K562 (cell line): ENCODE data around the gene RBFOX1. TPM values are rescaled to one million over a fixed set of nuclear protein-coding genes. Genes with fewer than 3 reads are reported as not detected.

Source experiments
- ATAC-seq: fragments of 200-7000 bp; cut with Tn5 transposase; 3 replicates; pipeline ENCODE4 v1.9.1; 2020; ENCODE audit warnings: moderate library complexity
- BruUV-seq: library from RNA; stranded (reverse); fragments of 400-500 nt; replicated peaks from 2 replicates; lab custom pipeline; 2021; lab: Mats Ljungman, UMichigan
- CTCF ChIA-PET: fragments of 300-600 bp; formaldehyde crosslinking; extraction: SDS; loops from one replicate; lab custom pipeline; 2021; ENCODE audit warnings: low intra/inter-chr PET ratio; lab: Yijun Ruan, JAX
- POLR2A ChIA-PET: fragments of 300-600, 350-650 bp; sonication (Branson Sonifier 250); formaldehyde crosslinking; extraction: SDS; loops from one replicate; lab custom pipeline; 2021; ENCODE audit warnings: antibody characterized with exemption, inconsistent platforms; lab: Yijun Ruan, JAX
- DNase-seq, 4 experiments: peaks; one replicate each; pipeline versions ENCODE4 v3.0.0 to v3.0.0-alpha.2; 2011 to 2018; ENCODE audit warnings: low spot score in 3 of 4, mixed read lengths in 3 of 4; ENCODE audit errors: extremely low read depth in 1 of 4
- FAIRE-seq: peaks from 2 replicates; lab custom pipeline; 2011; peaks lifted over from hg19 to GRCh38; lab: Jason Lieb, UNC
- H2AFZ ChIP-seq: 2 replicates; pipeline ENCODE4 v1.6.0; 2011; ENCODE audit warnings: low read depth, low read length, control low read depth, inconsistent platforms
- H3K27ac ChIP-seq: fragments of 200-600 bp; 3 replicates; pipeline ENCODE4 v1.8.0; 2011; ENCODE audit warnings: low read depth, mild to moderate bottlenecking, control low read depth, inconsistent platforms, low read length, moderate library complexity, mixed read lengths; ENCODE audit errors: extremely low read depth
- H3K27me3 ChIP-seq, 2 experiments: fragments of 300-600 bp in 1 of 2; 2 replicates in 1 of 2; 3 replicates in 1 of 2; pipeline versions ENCODE4 v1.6.0 to v1.8.0; 2011; ENCODE audit warnings: inconsistent platforms in 2 of 2, low read length in 2 of 2, mild to moderate bottlenecking in 1 of 2, mixed read lengths in 1 of 2, moderate library complexity in 1 of 2; ENCODE audit not compliant: control insufficient read depth in 2 of 2, insufficient read depth in 2 of 2
- H3K36me3 ChIP-seq: fragments of 300-600 bp; 3 replicates; pipeline ENCODE4 v1.8.0; 2011; ENCODE audit warnings: mild to moderate bottlenecking, low read length, inconsistent platforms; ENCODE audit not compliant: control insufficient read depth, insufficient read depth
- H3K4me1 ChIP-seq, 2 experiments: fragments of 200-600 bp in 1 of 2; replicated peaks in 1 of 2; 2 replicates in 1 of 2; 3 replicates in 1 of 2; pipeline versions ENCODE4 v1.5.1 to v1.8.0; 2011; ENCODE audit warnings: inconsistent platforms in 2 of 2, low read length in 2 of 2, mild to moderate bottlenecking in 1 of 2, mixed read lengths in 1 of 2, moderate library complexity in 1 of 2; ENCODE audit not compliant: control insufficient read depth in 2 of 2, insufficient read depth in 2 of 2
- H3K4me2 ChIP-seq: 2 replicates; pipeline ENCODE4 v1.6.1; 2011; ENCODE audit warnings: low read length, control low read depth, inconsistent platforms, mixed read lengths; ENCODE audit not compliant: insufficient read depth
- H3K4me3 ChIP-seq: fragments of 200-600 bp; sonication (generic), shearing (Covaris generic); 2 replicates; pipeline ENCODE4 v1.5.1; 2016; ENCODE audit warnings: control low read depth, inconsistent platforms
- H3K79me2 ChIP-seq: fragments of 200-600 bp; 3 replicates; pipeline ENCODE4 v1.8.0; 2011; ENCODE audit warnings: low read length, inconsistent platforms; ENCODE audit not compliant: control insufficient read depth, insufficient read depth
- H3K9ac ChIP-seq, 2 experiments: 2 replicates each; pipeline versions ENCODE4 v1.6.0 to v1.6.1; 2011; ENCODE audit warnings: low read depth in 2 of 2, low read length in 2 of 2, control low read depth in 1 of 2, inconsistent platforms in 1 of 2, mild to moderate bottlenecking in 1 of 2, mixed read lengths in 1 of 2; ENCODE audit not compliant: insufficient read depth in 1 of 2
- H3K9me1 ChIP-seq: one replicate; pipeline ENCODE4 v1.6.0; 2011; ENCODE audit warnings: inconsistent platforms, mild to moderate bottlenecking, low read length, moderate library complexity; ENCODE audit not compliant: control insufficient read depth, insufficient read depth
- H3K9me3 ChIP-seq: replicated peaks from 2 replicates; pipeline ENCODE4 v1.5.1; 2011; ENCODE audit warnings: low read depth, low read length, inconsistent platforms; ENCODE audit not compliant: control insufficient read depth, insufficient read depth
- H4K20me1 ChIP-seq: replicated peaks from 2 replicates; pipeline ENCODE4 v1.6.1; 2011; ENCODE audit warnings: low read length, inconsistent platforms, mixed read lengths; ENCODE audit not compliant: control insufficient read depth, insufficient read depth
- GATAD2A ChIP-seq: fragments of 450-650 bp; IDR thresholded peaks from 2 replicates; pipeline ENCODE4 v1.6.1; 2017
- KLF1 ChIP-seq: fragments of 450-650 bp; IDR thresholded peaks from 2 replicates; pipeline ENCODE4 v1.6.1; 2016; ENCODE audit warnings: missing genetic modification characterization, missing compliant biosample characterization
- NFYB ChIP-seq: IDR thresholded peaks from 2 replicates; pipeline ENCODE4 v1.6.1; 2011; ENCODE audit warnings: mild to moderate bottlenecking, moderate library complexity; ENCODE audit not compliant: insufficient read length; ENCODE audit errors: extremely low read depth
- PTBP1 ChIP-seq: fragments of 200-400 bp; formaldehyde crosslinking; IDR thresholded peaks from 2 replicates; pipeline ENCODE4 v1.6.1; 2017; ENCODE audit warnings: low read depth, low read length
- RBM17 ChIP-seq: fragments of 200-400 bp; formaldehyde crosslinking; IDR thresholded peaks from 2 replicates; pipeline ENCODE4 v1.6.1; 2017; ENCODE audit warnings: low read depth, mild to moderate bottlenecking, low read length, borderline replicate concordance
- RBM25 ChIP-seq: fragments of 200-400 bp; formaldehyde crosslinking; IDR thresholded peaks from 2 replicates; pipeline ENCODE4 v1.6.1; 2018; ENCODE audit warnings: low read length, low read depth, moderate library complexity; ENCODE audit not compliant: severe bottlenecking
- ZEB2 ChIP-seq: fragments of 450-650 bp; IDR thresholded peaks from 2 replicates; pipeline ENCODE4 v1.6.1; 2016
- ZNF561 ChIP-seq: fragments of 450-650 bp; formaldehyde crosslinking; conservative IDR thresholded peaks from 2 replicates; pipeline ENCODE4 v1.4.0; 2020; ENCODE audit warnings: mild to moderate bottlenecking, moderate library complexity
- ZNF780A ChIP-seq: fragments of 250-450 bp; sonication (Bioruptor Pico); IDR thresholded peaks from 2 replicates; pipeline ENCODE4 v1.5.0; 2021; ENCODE audit warnings: mild to moderate bottlenecking
- WGBS: fragments of 100-300 bp; shearing (Covaris generic); methylation state at CpG from one replicate; pipeline ENCODE4 v1.1.6; 2016; ENCODE audit warnings: low coverage, mixed read lengths; ENCODE audit not compliant: insufficient coverage; ENCODE audit errors: missing lambda C conversion rate; 5-methylcytosine and 5-hydroxymethylcytosine counted together
- in situ Hi-C: fragments of 300-500 bp; cut with MboI; formaldehyde crosslinking; loops from 4 replicates; pipeline ENCODE4 v1.15.0; 2018; ENCODE audit warnings: inconsistent platforms, mixed read lengths
- intact Hi-C: fragments of 100-400 bp; cut with micrococcal nuclease; formaldehyde crosslinking; loops from 2 replicates; pipeline ENCODE4 v1.14.2; 2022
- polyA plus RNA-seq, 8 experiments: library from polyadenylated mRNA; depleted of rRNA in 4 of 8; stranded (reverse) in 5 of 8; unstranded in 3 of 8; fragments of >200 nt; fragmentation: Nextera tagmentation in 2 of 8; fragmentation: Illumina TruSeq in 1 of 8; extraction: Ambion mirVana in 2 of 8; extraction: Trizol in 1 of 8; gene quantifications; 2 replicates each; pipeline versions ENCODE4 v1.2.1 to v1.2.3, GENCODE V29; 2011 to 2014; ENCODE audit warnings: inconsistent platforms in 1 of 8, missing spikeins in 1 of 8
- total RNA-seq, 7 experiments: library from RNA; depleted of rRNA in 6 of 7; stranded (reverse); fragments of >200 nt in 6 of 7; fragmentation: Illumina TruSeq in 2 of 7; extraction: Trizol in 2 of 7; gene quantifications; 2 replicates each; pipeline versions ENCODE4 v1.2.1 to v1.2.3, GENCODE V29; 2011 to 2021; ENCODE audit warnings: low replicate concordance in 1 of 7
- TF ChIP-seq, protein P1 (sequence below): sonication (generic); formaldehyde crosslinking; IDR thresholded peaks from 2 replicates; pipeline ENCODE4 v1.8.0; 2023; ENCODE audit warnings: missing genetic modification reagents, mild to moderate bottlenecking, borderline replicate concordance

The RBFOX1 gene
- total and polyA plus RNA-seq, 9 of the 15 experiments (the other 6 are each of a cell fraction or from before 2014, with no cell fraction given): 0.03 TPM; not detected in 8

DNA sequence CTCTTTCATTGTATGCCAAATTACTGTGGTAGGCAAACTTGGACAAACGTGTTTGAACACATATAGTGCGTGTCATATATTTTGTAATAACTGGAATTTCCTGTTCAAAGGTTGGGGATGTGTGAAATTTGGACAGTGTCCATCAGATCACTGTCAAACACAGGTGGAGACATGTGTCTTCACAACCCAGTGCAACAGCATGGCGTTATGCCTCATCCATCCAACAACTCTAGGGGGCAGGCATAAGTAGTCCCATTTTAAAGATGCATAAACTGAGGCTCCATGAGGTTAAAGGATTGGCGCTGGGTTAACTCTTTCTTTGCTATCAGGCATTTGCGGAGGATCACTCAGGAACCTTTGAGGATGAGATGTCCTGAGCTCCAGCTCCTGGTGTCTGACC is 103.7 kb downstream of the RBFOX1 start:
- H2AFZ ChIP-seq: no peak overlapping the region
- H3K4me3 ChIP-seq: no peak overlapping the region
- no peak overlapping the region for H3K9ac ChIP-seq
- ChIA-PET CTCF (no interaction called here), POLR2A (no interaction called here)
- no peak overlapping the region for H3K4me2 ChIP-seq
- ATAC-seq: no peak
- WGBS: under 1% methylated on average over 5 of the region's 5 CpGs
- H3K27me3 ChIP-seq: peaks cover 2 to 4% of the 10 kb centered on the region in 2 experiments; a peak in 2 of 5 replicates
- no peaks in the 10 kb centered on the region for H4K20me1 ChIP-seq
- H3K79me2 ChIP-seq: no peaks in the 10 kb centered on the region
- no peak overlapping the region for H3K27ac ChIP-seq
- no peaks in the 10 kb centered on the region for H3K9me1 ChIP-seq
- DNase-seq: no peak
- no TSS peak for BruUV-seq
- H3K9me3 ChIP-seq: no peaks in the 10 kb centered on the region
- FAIRE-seq: no peak
- no peak for TF ChIP-seq NFYB
- TF ChIP-seq KLF1: no peak
- TF ChIP-seq RBM25: peak; percentile 86
- no peaks in the 10 kb centered on the region for H3K4me1 ChIP-seq
- H3K36me3 ChIP-seq: no peaks in the 10 kb centered on the region
- intact Hi-C loops: no loop called here
- in situ Hi-C loops: no loop called here

DNA sequence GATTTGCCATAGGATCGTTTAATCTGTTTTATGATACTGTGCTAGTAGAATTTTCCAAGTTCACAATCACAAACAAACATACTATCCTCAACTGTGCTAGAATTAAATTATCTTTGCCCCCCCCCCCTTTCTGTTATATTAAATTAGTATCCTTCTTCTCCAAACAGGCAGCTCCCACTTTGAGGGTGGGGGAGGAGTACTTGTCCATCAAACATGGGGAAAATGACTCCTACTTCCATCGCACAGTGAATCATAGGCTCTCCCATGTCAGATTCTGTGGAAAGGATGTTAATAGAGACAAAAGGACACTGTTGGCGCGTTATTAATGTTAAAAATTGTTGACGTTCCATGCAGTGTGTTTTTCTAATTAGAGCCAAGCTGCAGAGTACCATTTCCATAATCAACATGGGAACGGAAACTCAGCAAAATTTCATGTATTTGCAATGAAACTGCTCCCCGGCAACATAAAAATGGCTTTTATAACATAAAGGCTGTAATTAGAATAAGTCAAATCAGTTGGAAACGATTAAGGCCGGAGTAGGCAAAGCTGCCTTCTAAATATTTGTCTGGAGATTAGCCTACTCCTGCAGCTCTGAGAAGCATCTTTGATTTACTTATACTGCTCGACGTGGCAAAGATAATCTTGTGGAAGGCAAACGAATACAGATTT is 104.6 kb downstream of the RBFOX1 start:
- H3K27ac ChIP-seq: no peak overlapping the region
- POLR2A ChIA-PET: no interaction called here
- CTCF ChIA-PET: no interaction called here
- BruUV-seq: no TSS peak
- TF ChIP-seq, protein P1, sequence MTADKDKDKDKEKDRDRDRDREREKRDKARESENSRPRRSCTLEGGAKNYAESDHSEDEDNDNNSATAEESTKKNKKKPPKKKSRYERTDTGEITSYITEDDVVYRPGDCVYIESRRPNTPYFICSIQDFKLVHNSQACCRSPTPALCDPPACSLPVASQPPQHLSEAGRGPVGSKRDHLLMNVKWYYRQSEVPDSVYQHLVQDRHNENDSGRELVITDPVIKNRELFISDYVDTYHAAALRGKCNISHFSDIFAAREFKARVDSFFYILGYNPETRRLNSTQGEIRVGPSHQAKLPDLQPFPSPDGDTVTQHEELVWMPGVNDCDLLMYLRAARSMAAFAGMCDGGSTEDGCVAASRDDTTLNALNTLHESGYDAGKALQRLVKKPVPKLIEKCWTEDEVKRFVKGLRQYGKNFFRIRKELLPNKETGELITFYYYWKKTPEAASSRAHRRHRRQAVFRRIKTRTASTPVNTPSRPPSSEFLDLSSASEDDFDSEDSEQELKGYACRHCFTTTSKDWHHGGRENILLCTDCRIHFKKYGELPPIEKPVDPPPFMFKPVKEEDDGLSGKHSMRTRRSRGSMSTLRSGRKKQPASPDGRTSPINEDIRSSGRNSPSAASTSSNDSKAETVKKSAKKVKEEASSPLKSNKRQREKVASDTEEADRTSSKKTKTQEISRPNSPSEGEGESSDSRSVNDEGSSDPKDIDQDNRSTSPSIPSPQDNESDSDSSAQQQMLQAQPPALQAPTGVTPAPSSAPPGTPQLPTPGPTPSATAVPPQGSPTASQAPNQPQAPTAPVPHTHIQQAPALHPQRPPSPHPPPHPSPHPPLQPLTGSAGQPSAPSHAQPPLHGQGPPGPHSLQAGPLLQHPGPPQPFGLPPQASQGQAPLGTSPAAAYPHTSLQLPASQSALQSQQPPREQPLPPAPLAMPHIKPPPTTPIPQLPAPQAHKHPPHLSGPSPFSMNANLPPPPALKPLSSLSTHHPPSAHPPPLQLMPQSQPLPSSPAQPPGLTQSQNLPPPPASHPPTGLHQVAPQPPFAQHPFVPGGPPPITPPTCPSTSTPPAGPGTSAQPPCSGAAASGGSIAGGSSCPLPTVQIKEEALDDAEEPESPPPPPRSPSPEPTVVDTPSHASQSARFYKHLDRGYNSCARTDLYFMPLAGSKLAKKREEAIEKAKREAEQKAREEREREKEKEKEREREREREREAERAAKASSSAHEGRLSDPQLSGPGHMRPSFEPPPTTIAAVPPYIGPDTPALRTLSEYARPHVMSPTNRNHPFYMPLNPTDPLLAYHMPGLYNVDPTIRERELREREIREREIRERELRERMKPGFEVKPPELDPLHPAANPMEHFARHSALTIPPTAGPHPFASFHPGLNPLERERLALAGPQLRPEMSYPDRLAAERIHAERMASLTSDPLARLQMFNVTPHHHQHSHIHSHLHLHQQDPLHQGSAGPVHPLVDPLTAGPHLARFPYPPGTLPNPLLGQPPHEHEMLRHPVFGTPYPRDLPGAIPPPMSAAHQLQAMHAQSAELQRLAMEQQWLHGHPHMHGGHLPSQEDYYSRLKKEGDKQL (CRISPR knock-in tag): no peak
- TF ChIP-seq PTBP1 (no peak), GATAD2A (no peak), ZNF561 (CRISPR knock-in tag) (no peak), ZEB2 (no peak), RBM17 (no peak), ZNF780A (CRISPR knock-in tag) (no peak)
- TF ChIP-seq, all 486 proteins: peak for 0
- Histone ChIP-seq H3K4me3 (no peak overlapping the region), H4K20me1 (no peaks in the 10 kb centered on the region), H2AFZ (no peak overlapping the region), H3K9ac (no peak overlapping the region), H3K36me3 (no peaks in the 10 kb centered on the region), H3K9me1 (no peaks in the 10 kb centered on the region), H3K4me2 (no peak overlapping the region), H3K79me2 (no peaks in the 10 kb centered on the region), H3K9me3 (no peaks in the 10 kb centered on the region), H3K27me3 (peaks cover 2 to 8% of the 10 kb centered on the region in 2 experiments; a peak in 2 of 5 replicates), H3K4me1 (no peaks in the 10 kb centered on the region)
- no peak for ATAC-seq
- intact Hi-C loops (no loop called here), in situ Hi-C loops (no loop called here)
- no peak for FAIRE-seq
- no peak for DNase-seq
- WGBS: 2% methylated on average over 12 of the region's 12 CpGs
